PFSK-1 (cell line): ENCODE measurements around the gene CD300LD.

Experiments used
- FOXP2 ChIP-seq: optimal IDR thresholded peaks from 2 replicates; pipeline ENCODE3; 2011; ENCODE audit warnings: borderline replicate concordance, control low read depth, inconsistent platforms; ENCODE audit not compliant: insufficient read depth; ENCODE audit errors: extremely low read length, extremely low read depth
- POLR2AphosphoS5 ChIP-seq: IDR thresholded peaks from 2 replicates; pipeline ENCODE4 v1.6.1; 2012; ENCODE audit warnings: low read depth, mild to moderate bottlenecking, control low read depth, low read length, moderate library complexity
- SIN3A ChIP-seq: IDR thresholded peaks from 2 replicates; pipeline ENCODE4 v1.6.1; 2012; ENCODE audit warnings: mild to moderate bottlenecking, low read length, moderate library complexity, borderline replicate concordance; ENCODE audit not compliant: insufficient read depth
- TAF1 ChIP-seq: IDR thresholded peaks from 2 replicates; pipeline ENCODE4 v1.6.1; 2012; ENCODE audit warnings: low read length, control low read depth, borderline replicate concordance; ENCODE audit not compliant: insufficient read depth
- TF ChIP-seq, protein P1 (sequence below), 2 experiments: IDR thresholded peaks; 2 replicates each; pipeline versions ENCODE4 v1.6.1 to v1.8.0; 2011 to 2012; ENCODE audit warnings: low read depth in 2 of 2, low read length in 2 of 2, control low read depth in 1 of 2, inconsistent platforms in 1 of 2, mild to moderate bottlenecking in 1 of 2, moderate library complexity in 1 of 2; ENCODE audit not compliant: insufficient read depth in 1 of 2

The CD300LD gene

DNA sequence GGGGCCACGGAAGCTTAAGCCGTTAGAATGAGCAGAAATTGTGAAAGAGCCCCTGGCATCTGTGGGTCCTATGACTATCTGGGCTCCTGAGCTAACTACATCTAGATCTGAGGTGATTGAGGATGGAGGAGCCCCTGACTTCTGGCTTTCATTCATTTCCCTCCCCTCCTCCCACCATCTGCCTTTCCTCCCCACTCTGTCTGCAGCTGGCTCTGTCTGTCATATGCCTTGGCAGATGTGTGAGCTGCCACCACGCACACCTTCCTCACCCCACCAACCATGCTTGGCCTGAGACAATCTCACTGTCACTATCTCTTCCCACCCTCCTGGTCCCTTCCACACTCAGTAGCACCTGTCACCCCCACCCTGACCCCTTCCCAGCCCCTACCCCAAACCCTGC is 26.4 kb upstream of the CD300LD start:
- TF ChIP-seq POLR2AphosphoS5 (no peak), FOXP2 (no peak), TAF1 (no peak), SIN3A (no peak)
- TF ChIP-seq, protein P1, sequence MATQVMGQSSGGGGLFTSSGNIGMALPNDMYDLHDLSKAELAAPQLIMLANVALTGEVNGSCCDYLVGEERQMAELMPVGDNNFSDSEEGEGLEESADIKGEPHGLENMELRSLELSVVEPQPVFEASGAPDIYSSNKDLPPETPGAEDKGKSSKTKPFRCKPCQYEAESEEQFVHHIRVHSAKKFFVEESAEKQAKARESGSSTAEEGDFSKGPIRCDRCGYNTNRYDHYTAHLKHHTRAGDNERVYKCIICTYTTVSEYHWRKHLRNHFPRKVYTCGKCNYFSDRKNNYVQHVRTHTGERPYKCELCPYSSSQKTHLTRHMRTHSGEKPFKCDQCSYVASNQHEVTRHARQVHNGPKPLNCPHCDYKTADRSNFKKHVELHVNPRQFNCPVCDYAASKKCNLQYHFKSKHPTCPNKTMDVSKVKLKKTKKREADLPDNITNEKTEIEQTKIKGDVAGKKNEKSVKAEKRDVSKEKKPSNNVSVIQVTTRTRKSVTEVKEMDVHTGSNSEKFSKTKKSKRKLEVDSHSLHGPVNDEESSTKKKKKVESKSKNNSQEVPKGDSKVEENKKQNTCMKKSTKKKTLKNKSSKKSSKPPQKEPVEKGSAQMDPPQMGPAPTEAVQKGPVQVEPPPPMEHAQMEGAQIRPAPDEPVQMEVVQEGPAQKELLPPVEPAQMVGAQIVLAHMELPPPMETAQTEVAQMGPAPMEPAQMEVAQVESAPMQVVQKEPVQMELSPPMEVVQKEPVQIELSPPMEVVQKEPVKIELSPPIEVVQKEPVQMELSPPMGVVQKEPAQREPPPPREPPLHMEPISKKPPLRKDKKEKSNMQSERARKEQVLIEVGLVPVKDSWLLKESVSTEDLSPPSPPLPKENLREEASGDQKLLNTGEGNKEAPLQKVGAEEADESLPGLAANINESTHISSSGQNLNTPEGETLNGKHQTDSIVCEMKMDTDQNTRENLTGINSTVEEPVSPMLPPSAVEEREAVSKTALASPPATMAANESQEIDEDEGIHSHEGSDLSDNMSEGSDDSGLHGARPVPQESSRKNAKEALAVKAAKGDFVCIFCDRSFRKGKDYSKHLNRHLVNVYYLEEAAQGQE (IDR thresholded peaks at IDR 0.05; ENCODE audit: insufficient read depth in 1 of 2, low read depth in 2 of 2, low read length in 2 of 2) = no peak

DNA sequence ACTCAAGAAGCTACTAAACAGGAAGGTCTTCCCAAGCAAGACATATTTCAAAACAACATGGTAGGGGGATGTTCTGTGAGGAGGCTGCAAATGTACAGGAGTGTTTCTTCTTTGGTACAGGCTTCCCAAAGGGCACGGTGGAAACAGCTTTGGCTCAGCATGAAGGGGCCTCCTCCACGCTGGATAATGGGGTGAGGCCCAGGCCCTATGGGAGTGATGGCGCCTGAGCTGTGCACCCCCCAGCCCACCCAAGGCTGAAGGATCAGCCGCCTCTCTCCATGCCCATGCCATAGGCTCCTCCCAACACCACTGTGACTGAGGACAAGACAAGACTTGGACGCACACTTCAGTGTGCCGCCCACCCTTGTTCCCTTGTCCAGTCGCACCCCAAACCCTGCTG is 24.6 kb upstream of the CD300LD start:
- TF ChIP-seq, protein P1 (IDR thresholded peaks at IDR 0.05; ENCODE audit: insufficient read depth in 1 of 2, low read depth in 2 of 2, low read length in 2 of 2) = no peak
- TF ChIP-seq FOXP2 (no peak), SIN3A (no peak), TAF1 (no peak), POLR2AphosphoS5 (no peak)

DNA sequence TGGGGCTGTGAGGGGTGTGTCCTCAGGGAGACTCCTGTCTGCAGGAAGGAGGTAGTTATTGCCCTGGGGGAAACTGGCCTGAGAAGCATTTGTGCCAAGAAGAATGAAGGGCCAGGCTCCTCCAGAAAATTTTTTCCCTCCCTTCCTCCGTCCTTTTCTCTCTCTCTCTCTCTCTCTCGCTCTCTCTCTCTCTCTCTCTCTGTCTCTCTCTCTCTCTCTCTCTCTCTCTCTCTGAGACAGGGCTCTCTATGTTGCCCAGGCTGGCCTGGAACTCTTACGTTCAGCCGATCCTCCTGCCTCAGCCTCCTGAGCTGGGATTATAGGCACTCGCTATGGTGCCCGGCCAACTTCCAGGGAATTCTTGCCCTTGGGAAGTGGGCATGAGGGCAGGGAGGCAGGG is 20.0 kb upstream of the CD300LD start:
- TF ChIP-seq TAF1 = no peak

DNA sequence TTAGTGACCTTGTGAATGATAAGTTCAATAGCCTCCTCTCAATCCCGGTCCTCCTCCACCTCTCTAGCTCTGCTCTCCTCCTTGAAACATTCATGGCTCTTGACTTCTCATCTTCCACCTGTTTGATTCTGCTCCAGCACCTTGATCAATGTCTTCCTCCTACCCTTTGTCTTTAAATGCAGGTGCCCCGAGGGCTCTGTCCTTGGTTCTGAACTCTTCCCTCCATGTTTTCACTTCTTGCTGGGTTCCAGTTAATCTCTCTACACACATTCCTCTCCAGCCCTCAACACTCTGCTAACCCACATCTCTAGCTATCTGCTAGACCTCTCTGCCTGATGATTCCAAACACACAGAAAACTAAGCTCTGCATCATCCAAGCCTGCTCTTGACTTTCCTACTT is 18.0 kb upstream of the CD300LD start:
- TF ChIP-seq POLR2AphosphoS5 (no peak), FOXP2 (no peak), SIN3A (no peak), TAF1 (no peak)
- TF ChIP-seq, protein P1 (IDR thresholded peaks at IDR 0.05; ENCODE audit: insufficient read depth in 1 of 2, low read depth in 2 of 2, low read length in 2 of 2) = peak; percentile 75 to 93

DNA sequence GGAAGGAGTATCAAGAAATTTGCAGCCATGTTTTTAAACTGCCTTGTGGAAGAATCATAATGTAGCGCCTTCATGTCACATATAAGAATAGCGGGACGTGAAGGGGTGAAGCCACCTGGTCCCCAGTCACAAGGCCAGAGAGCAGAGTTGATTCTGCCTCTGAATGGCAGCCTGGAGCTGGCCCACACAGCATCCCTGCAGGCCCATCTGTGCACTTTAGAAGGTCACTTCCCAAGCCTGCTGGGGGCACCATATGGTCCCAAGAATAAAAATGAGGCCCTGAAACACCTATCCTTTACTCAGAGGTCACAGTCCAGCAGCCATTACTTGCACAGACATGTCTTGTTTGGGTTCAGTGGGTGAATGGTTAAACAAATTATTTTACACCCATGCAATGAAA is 16.4 kb upstream of the CD300LD start:
- no peak for TF ChIP-seq POLR2AphosphoS5
- no peak for TF ChIP-seq FOXP2
- TF ChIP-seq, protein P1 (IDR thresholded peaks at IDR 0.05; ENCODE audit: insufficient read depth in 1 of 2, low read depth in 2 of 2, low read length in 2 of 2) = no peak
- no peak for TF ChIP-seq TAF1
- TF ChIP-seq SIN3A = no peak

DNA sequence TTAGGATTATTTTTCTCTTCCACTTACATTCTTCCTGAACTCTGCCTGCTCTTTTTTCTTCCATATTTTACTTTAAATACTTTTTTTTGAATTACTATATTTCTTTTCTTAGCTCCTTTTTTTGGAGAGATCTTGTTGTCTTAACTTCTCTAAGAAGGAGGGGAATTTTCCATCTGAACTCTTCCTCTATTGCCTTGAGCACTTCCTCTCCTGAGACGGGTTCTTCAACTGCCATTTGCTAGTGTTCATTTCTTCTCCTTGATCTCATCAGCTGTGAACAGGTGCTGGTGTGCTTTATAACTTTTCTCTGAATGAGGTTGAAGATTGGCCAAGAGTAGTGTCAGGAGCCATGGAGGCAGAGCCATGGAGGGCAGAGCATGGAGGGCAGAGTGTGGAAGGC is 15.1 kb upstream of the CD300LD start:
- TF ChIP-seq SIN3A = no peak
